Measurements from ENCODE around the gene MAML3. TPM values are rescaled to one million over a fixed set of nuclear protein-coding genes. Genes with fewer than 3 reads are reported as not detected.
A peak's percentile ranks its signal among the peaks of the same experiment; 100 is the strongest.

The MAML3 gene
- total RNA-seq, 1 donor from 2014 or later, result 21.8 TPM

DNA sequence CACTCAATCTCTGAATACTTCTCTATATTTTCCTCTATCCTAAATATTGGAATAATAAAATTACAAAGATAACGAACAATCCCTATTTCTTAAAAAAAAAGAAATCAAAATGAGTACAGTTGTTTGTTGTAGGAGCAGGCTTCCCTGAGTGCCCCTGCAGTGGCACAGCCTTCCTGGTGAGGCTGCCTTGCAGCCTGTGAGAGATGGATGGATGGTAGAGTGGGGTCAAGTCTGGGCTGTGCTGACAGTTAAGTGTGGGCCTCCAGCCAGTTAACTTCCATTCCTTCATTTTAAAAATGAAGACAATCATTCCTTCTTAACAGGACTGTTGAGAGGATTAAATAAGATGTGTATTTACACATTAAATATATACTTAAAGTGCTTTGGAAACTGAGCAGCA lies 351.5 kb downstream of the MAML3 start:
- peaks cover 55% of the 10 kb centered on the region for H3K4me1 Mint-ChIP-seq (ENCODE audit: unreplicated experiment)
- no peaks in the 10 kb centered on the region for H3K27me3 Mint-ChIP-seq

GRCh38 chr4:139801895-139802294 lies 352.1 kb downstream of the MAML3 start:
- Mint-ChIP-seq H3K9me3 (no peaks in the 10 kb centered on the region), H3K4me1 (ENCODE audit: unreplicated experiment) (peaks cover 60% of the 10 kb centered on the region), H3K36me3 (no peaks in the 10 kb centered on the region), H3K27ac (no peak overlapping the region), H3K27me3 (no peaks in the 10 kb centered on the region), H3K4me3 (no peak overlapping the region)
- no peak for DNase-seq (ENCODE audit: extremely low spot score, unreplicated experiment)
- TF ChIP-seq CTCF (conservative IDR thresholded peaks at IDR 0.05), result no peak

More for the DNA sequence above, 351.5 kb downstream of the MAML3 start:
- no peaks in the 10 kb centered on the region for H3K9me3 Mint-ChIP-seq
- H3K4me3 Mint-ChIP-seq, result peak overlapping the region; percentile 49
- no peak overlapping the region for H3K27ac Mint-ChIP-seq
- no peak for DNase-seq (ENCODE audit: extremely low spot score, unreplicated experiment)
- TF ChIP-seq CTCF (conservative IDR thresholded peaks at IDR 0.05), result no peak
- no peaks in the 10 kb centered on the region for H3K36me3 Mint-ChIP-seq

DNA sequence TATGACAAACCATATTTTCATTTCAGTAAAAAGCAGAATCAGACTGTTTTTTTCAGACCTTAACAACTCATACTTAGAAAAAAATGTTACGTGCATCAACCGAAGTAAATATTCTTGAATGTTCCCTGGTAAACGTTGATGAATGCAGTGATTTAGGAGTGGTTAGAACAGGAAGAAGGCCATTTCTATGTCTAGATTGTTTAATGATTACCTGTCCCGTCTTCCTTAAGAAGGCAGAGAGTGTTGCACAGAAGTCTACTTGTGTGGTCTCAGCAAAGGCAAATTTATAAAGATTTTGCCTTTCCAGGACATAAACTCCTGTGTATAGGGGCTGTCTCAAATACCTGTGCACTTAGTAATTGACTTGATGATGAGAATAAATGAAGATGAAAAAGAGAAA lies 353.9 kb downstream of the MAML3 start:
- H3K9me3 Mint-ChIP-seq, result no peaks in the 10 kb centered on the region
- H3K27me3 Mint-ChIP-seq, result no peaks in the 10 kb centered on the region
- H3K27ac Mint-ChIP-seq, result peak overlapping the region; percentile 73
- DNase-seq (ENCODE audit: extremely low spot score, unreplicated experiment), result no peak
- peaks cover 70% of the 10 kb centered on the region for H3K4me1 Mint-ChIP-seq (ENCODE audit: unreplicated experiment)
- H3K4me3 Mint-ChIP-seq, result peak overlapping the region; percentile 57
- H3K36me3 Mint-ChIP-seq, result no peaks in the 10 kb centered on the region
- no peak for TF ChIP-seq CTCF (conservative IDR thresholded peaks at IDR 0.05)

DNA sequence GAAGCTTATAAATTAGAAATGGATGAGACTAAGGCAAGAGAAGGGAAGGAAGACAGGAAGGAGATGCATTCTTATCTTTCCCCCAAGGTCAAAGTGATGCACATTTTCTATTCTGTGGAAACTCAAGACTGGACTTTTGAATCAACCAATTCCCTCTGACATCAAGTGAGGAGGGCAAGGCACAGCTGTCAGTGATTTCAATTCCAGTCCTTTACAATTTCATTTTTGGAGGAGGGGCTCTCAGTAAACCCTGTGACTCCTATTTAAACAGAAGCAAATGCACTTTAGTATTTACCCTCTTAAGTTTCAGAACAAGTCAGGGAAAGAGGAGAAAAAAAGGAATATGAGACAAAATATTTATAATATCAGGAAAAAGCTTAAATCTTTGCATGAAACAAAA lies 354.4 kb downstream of the MAML3 start:
- H3K27me3 Mint-ChIP-seq, result no peaks in the 10 kb centered on the region
- DNase-seq (ENCODE audit: extremely low spot score, unreplicated experiment), result no peak
- no peaks in the 10 kb centered on the region for H3K36me3 Mint-ChIP-seq
- peak overlapping the region; percentile 42 for H3K27ac Mint-ChIP-seq
- H3K4me1 Mint-ChIP-seq (ENCODE audit: unreplicated experiment), result peaks cover 74% of the 10 kb centered on the region
- H3K4me3 Mint-ChIP-seq, result peak overlapping the region; percentile 27
- H3K9me3 Mint-ChIP-seq, result no peaks in the 10 kb centered on the region
- no peak for TF ChIP-seq CTCF (conservative IDR thresholded peaks at IDR 0.05)

- no peaks in the 10 kb centered on the region for H3K36me3 Mint-ChIP-seq
- no peak overlapping the region for H3K4me3 Mint-ChIP-seq
- no peak overlapping the region for H3K27ac Mint-ChIP-seq
- no peak for TF ChIP-seq CTCF (conservative IDR thresholded peaks at IDR 0.05)
- H3K4me1 Mint-ChIP-seq (ENCODE audit: unreplicated experiment), result peaks cover 72% of the 10 kb centered on the region
- no peak for DNase-seq (ENCODE audit: extremely low spot score, unreplicated experiment)
- H3K9me3 Mint-ChIP-seq, result peaks cover 1% of the 10 kb centered on the region
- H3K27me3 Mint-ChIP-seq, result no peaks in the 10 kb centered on the region
Measured at GRCh38 chr4:139798456-139798855, 355.5 kb downstream of the MAML3 start.

- peaks cover 6% of the 10 kb centered on the region for H3K9me3 Mint-ChIP-seq
- no peak overlapping the region for H3K4me3 Mint-ChIP-seq
- no peak overlapping the region for H3K27ac Mint-ChIP-seq
- DNase-seq (ENCODE audit: extremely low spot score, unreplicated experiment), result no peak
- no peaks in the 10 kb centered on the region for H3K36me3 Mint-ChIP-seq
- peaks cover 69% of the 10 kb centered on the region for H3K4me1 Mint-ChIP-seq (ENCODE audit: unreplicated experiment)
- H3K27me3 Mint-ChIP-seq, result no peaks in the 10 kb centered on the region
- TF ChIP-seq CTCF (conservative IDR thresholded peaks at IDR 0.05), result no peak
Measured at GRCh38 chr4:139797287-139797686, 356.7 kb downstream of the MAML3 start.
